Activated T-helper 1 cell treated with anti-CD3 and anti-CD28 coated beads, Interleukin-2, amount 50 U/mL, for 16 hours (primary cell): ENCODE measurements around the gene TAS2R41.

Experiments
- DNase-seq, 2 donors: peaks; one replicate each; pipeline ENCODE4 v3.0.0-alpha.2; 2020; ENCODE audit warnings: low read depth in 1 of 2, low spot score in 1 of 2

Gene TAS2R41

GRCh38 chr7:143492799-143493739 lies 15.4 kb downstream of the TAS2R41 start:
- DNase-seq = no peak

- DNase-seq = no peak
These were observed 16.1 kb downstream of the TAS2R41 start for GRCh38 chr7:143493751-143494150.

GRCh38 chr7:143494622-143495021 lies 16.9 kb downstream of the TAS2R41 start:
- no peak for DNase-seq

- DNase-seq = no peak
These were observed 18.2 kb downstream of the TAS2R41 start for GRCh38 chr7:143495851-143496250.

GRCh38 chr7:143496263-143496662 lies 18.6 kb downstream of the TAS2R41 start:
- no peak for DNase-seq

GRCh38 chr7:143497008-143497795 lies 19.5 kb downstream of the TAS2R41 start:
- DNase-seq = no peak

GRCh38 chr7:143499246-143499645 lies 21.6 kb downstream of the TAS2R41 start:
- DNase-seq = no peak

- DNase-seq = no peak
These were observed 22.2 kb downstream of the TAS2R41 start for GRCh38 chr7:143499743-143500348.

- DNase-seq = no peak
These were observed 25.6 kb downstream of the TAS2R41 start for GRCh38 chr7:143503261-143503660.

GRCh38 chr7:143504215-143504936 lies 26.7 kb downstream of the TAS2R41 start:
- DNase-seq = no peak

GRCh38 chr7:143504937-143505297 lies 27.2 kb downstream of the TAS2R41 start:
- no peak for DNase-seq

- no peak for DNase-seq
These were observed 28.2 kb downstream of the TAS2R41 start for GRCh38 chr7:143505838-143506237.

GRCh38 chr7:143507094-143507518 lies 29.4 kb downstream of the TAS2R41 start:
- DNase-seq = no peak

GRCh38 chr7:143507534-143508055 lies 29.9 kb downstream of the TAS2R41 start:
- no peak for DNase-seq

- no peak for DNase-seq
These were observed 33.4 kb downstream of the TAS2R41 start for GRCh38 chr7:143510854-143511592.

- no peak for DNase-seq
These were observed 33.9 kb downstream of the TAS2R41 start for GRCh38 chr7:143511593-143512047.

GRCh38 chr7:143512488-143513340 lies 35.0 kb downstream of the TAS2R41 start:
- no peak for DNase-seq

GRCh38 chr7:143514487-143514886 lies 36.8 kb downstream of the TAS2R41 start:
- DNase-seq = no peak
